H1 (cell line): Measurements from ENCODE around the gene PTPRT. TPM values are rescaled to one million over a fixed set of nuclear protein-coding genes. Genes with fewer than 3 reads are reported as not detected.
A peak's percentile ranks its signal among the peaks of the same experiment; 100 is the strongest.

Source experiments
- CTCF ChIA-PET: fragments of 300-600 bp; sonication (Branson Sonifier 250); formaldehyde crosslinking; loops from one replicate; lab custom pipeline; 2021; ENCODE audit not compliant: partially characterized antibody; lab: Charles Lee
- POLR2A ChIA-PET: fragments of 300-600 bp; sonication (Branson Sonifier 250); formaldehyde crosslinking; loops from one replicate; lab custom pipeline; 2021; ENCODE audit warnings: inconsistent platforms; ENCODE audit not compliant: partially characterized antibody; lab: Charles Lee
- DNase-seq, 2 experiments: peaks; one replicate each; pipeline versions ENCODE4 v3.0.0 to v3.0.0-alpha.2; 2010 to 2022; ENCODE audit warnings: low spot score in 2 of 2, low read depth in 1 of 2, mixed read lengths in 1 of 2
- FAIRE-seq: peaks from 2 replicates; lab custom pipeline; 2011; peaks lifted over from hg19 to GRCh38; lab: Jason Lieb, UNC
- H2AFZ ChIP-seq: 2 replicates; pipeline ENCODE4 v1.8.1; 2012; ENCODE audit warnings: low read length, inconsistent platforms
- H2AK5ac ChIP-seq: 2 replicates; pipeline ENCODE4 v1.6.1; 2013; ENCODE audit warnings: low read depth, low read length
- H2BK120ac ChIP-seq: replicated peaks from 2 replicates; pipeline ENCODE3; 2013; ENCODE audit warnings: low read depth, low read length, inconsistent platforms
- H2BK12ac ChIP-seq: 2 replicates; pipeline ENCODE4 v1.6.1; 2013; ENCODE audit warnings: low read depth, low read length
- H2BK15ac ChIP-seq: 2 replicates; pipeline ENCODE4 v1.6.1; 2013; ENCODE audit warnings: low read length
- H2BK20ac ChIP-seq: 2 replicates; pipeline ENCODE4 v1.6.1; 2013; ENCODE audit warnings: low read length
- H2BK5ac ChIP-seq: 2 replicates; pipeline ENCODE4 v1.6.1; 2013; ENCODE audit warnings: low read depth, low read length
- H3K14ac ChIP-seq: 2 replicates; pipeline ENCODE4 v1.6.1; 2013; ENCODE audit warnings: inconsistent platforms; ENCODE audit not compliant: insufficient read length
- H3K18ac ChIP-seq: 2 replicates; pipeline ENCODE4 v1.6.1; 2013; ENCODE audit warnings: low read length; ENCODE audit errors: extremely low read depth
- H3K23ac ChIP-seq: 2 replicates; pipeline ENCODE4 v1.6.1; 2013; ENCODE audit warnings: inconsistent platforms; ENCODE audit not compliant: insufficient read length
- H3K23me2 ChIP-seq: 2 replicates; pipeline ENCODE4 v1.6.1; 2013; ENCODE audit warnings: low read depth, low read length
- H3K27ac ChIP-seq: 2 replicates; pipeline ENCODE4 v1.6.1; 2011; ENCODE audit warnings: low read depth, low read length, inconsistent platforms
- H3K27me3 ChIP-seq, 4 experiments: replicated peaks in 1 of 4; 1 replicate in 1 of 4; 2 replicates in 3 of 4; pipeline versions ENCODE4 v1.6.1 to v1.8.1; 2011 to 2013; ENCODE audit warnings: low read length in 3 of 4, mild to moderate bottlenecking in 3 of 4, inconsistent platforms in 2 of 4, mixed read lengths in 2 of 4, moderate library complexity in 1 of 4; ENCODE audit not compliant: control insufficient read depth in 3 of 4, insufficient read depth in 3 of 4; ENCODE audit errors: extremely low read depth in 1 of 4
- H3K36me3 ChIP-seq, 4 experiments: 2 replicates each; pipeline versions ENCODE4 v1.6.1 to v1.8.1; 2011 to 2013; ENCODE audit warnings: mild to moderate bottlenecking in 4 of 4, low read length in 3 of 4, moderate library complexity in 2 of 4, control low read depth in 1 of 4, inconsistent platforms in 1 of 4; ENCODE audit not compliant: insufficient read depth in 4 of 4, control insufficient read depth in 2 of 4
- H3K4ac ChIP-seq: replicated peaks from 2 replicates; pipeline ENCODE3; 2013; ENCODE audit warnings: low read length, low read depth, mixed read lengths, inconsistent platforms; ENCODE audit not compliant: insufficient read length
- H3K4me1 ChIP-seq, 4 experiments: replicated peaks in 1 of 4; 1 replicate in 1 of 4; 2 replicates in 3 of 4; pipeline versions ENCODE4 v1.6.1 to v1.8.1; 2011 to 2013; ENCODE audit warnings: low read length in 3 of 4, inconsistent platforms in 2 of 4, mixed read lengths in 1 of 4; ENCODE audit not compliant: insufficient read depth in 4 of 4, control insufficient read depth in 3 of 4
- H3K4me2 ChIP-seq, 2 experiments: 2 replicates each; pipeline versions ENCODE4 v1.6.1 to v1.8.1; 2011 to 2013; ENCODE audit warnings: low read depth in 2 of 2, low read length in 2 of 2, control low read depth in 1 of 2, inconsistent platforms in 1 of 2, mild to moderate bottlenecking in 1 of 2; ENCODE audit not compliant: insufficient read depth in 1 of 2
- H3K4me3 ChIP-seq, 4 experiments: fragments of 200-600, 300-600 bp in 1 of 4; sonication (generic), shearing (Covaris generic), sonication (Bioruptor Twin) in 1 of 4; 2 replicates each; pipeline versions ENCODE4 v1.5.1 to v1.8.1; 2011 to 2016; ENCODE audit warnings: low read length in 4 of 4, low read depth in 3 of 4, control low read depth in 2 of 4, inconsistent platforms in 2 of 4, mild to moderate bottlenecking in 2 of 4, mixed read lengths in 1 of 4, moderate library complexity in 1 of 4; ENCODE audit not compliant: insufficient read depth in 2 of 4; ENCODE audit errors: extremely low read depth in 1 of 4
- H3K56ac ChIP-seq: replicated peaks from 2 replicates; pipeline ENCODE3; 2013; ENCODE audit warnings: low read depth, mild to moderate bottlenecking, mixed read lengths, low read length, inconsistent platforms; ENCODE audit not compliant: insufficient read length
- H3K79me1 ChIP-seq: 2 replicates; pipeline ENCODE4 v1.6.1; 2013; ENCODE audit warnings: low read depth, low read length, control low read depth
- H3K79me2 ChIP-seq, 2 experiments: 2 replicates each; pipeline versions ENCODE4 v1.6.1 to v1.8.1; 2012 to 2013; ENCODE audit warnings: low read length in 2 of 2, mild to moderate bottlenecking in 2 of 2, inconsistent platforms in 1 of 2; ENCODE audit not compliant: insufficient read depth in 2 of 2, control insufficient read depth in 1 of 2
- H3K9ac ChIP-seq, 4 experiments: replicated peaks in 1 of 4; 1 replicate in 1 of 4; 2 replicates in 3 of 4; pipeline versions ENCODE4 v1.6.1 to v1.8.1; 2011 to 2013; ENCODE audit warnings: low read depth in 3 of 4, low read length in 3 of 4, control low read depth in 2 of 4, mild to moderate bottlenecking in 2 of 4, moderate library complexity in 2 of 4, inconsistent platforms in 1 of 4; ENCODE audit errors: extremely low read depth in 1 of 4
- H3K9me3 ChIP-seq, 2 experiments: 2 replicates each; pipeline versions ENCODE4 v1.6.1 to v1.8.1; 2012 to 2013; ENCODE audit warnings: mild to moderate bottlenecking in 2 of 2, moderate library complexity in 2 of 2, control low read depth in 1 of 2, inconsistent platforms in 1 of 2, low read depth in 1 of 2, low read length in 1 of 2, mixed read lengths in 1 of 2; ENCODE audit not compliant: insufficient read depth in 2 of 2
- H4K20me1 ChIP-seq, 2 experiments: replicated peaks in 1 of 2; 2 replicates each; pipeline versions ENCODE3 to v1.8.1; 2011 to 2013; ENCODE audit warnings: inconsistent platforms in 2 of 2, low read length in 2 of 2, mild to moderate bottlenecking in 1 of 2; ENCODE audit not compliant: insufficient read depth in 2 of 2, control insufficient read depth in 1 of 2
- H4K5ac ChIP-seq: 2 replicates; pipeline ENCODE4 v1.6.1; 2013; ENCODE audit warnings: low read length, low read depth, mixed read lengths, inconsistent platforms; ENCODE audit not compliant: insufficient read length
- H4K8ac ChIP-seq: 2 replicates; pipeline ENCODE4 v1.8.0; 2013; ENCODE audit warnings: mild to moderate bottlenecking, moderate library complexity, low read length, inconsistent platforms; ENCODE audit not compliant: insufficient read depth; ENCODE audit errors: extremely low read depth
- H4K91ac ChIP-seq: replicated peaks from 2 replicates; pipeline ENCODE3; 2013; ENCODE audit warnings: low read length, mixed read lengths, inconsistent platforms; ENCODE audit not compliant: insufficient read length
- CBX5 ChIP-seq: fragments of 300-800, 300-1000 bp; sonication (generic); IDR thresholded peaks from 2 replicates; pipeline ENCODE4 v1.7.1; 2016; ENCODE audit warnings: antibody characterized with exemption, low read length, low read depth
- POLR2AphosphoS5 ChIP-seq: IDR thresholded peaks from 2 replicates; pipeline ENCODE4 v1.6.1; 2011; ENCODE audit warnings: low read depth, low read length
- TBP ChIP-seq: IDR thresholded peaks from 2 replicates; pipeline ENCODE4 v1.6.1; 2011; ENCODE audit warnings: low read depth, low read length, improper control_type of control experiment
- WGBS, 2 experiments: shearing (Covaris generic) in 1 of 2; methylation state at CpG; one replicate each; pipeline versions ENCODE4 v1.1.6 to v1.1.7; 2013 to 2015; ENCODE audit warnings: low lambda C conversion rate in 2 of 2, mixed read lengths in 2 of 2, inconsistent platforms in 1 of 2, low coverage in 1 of 2, missing lambda C conversion rate in 1 of 2; ENCODE audit not compliant: insufficient replicate concordance in 2 of 2, insufficient coverage in 1 of 2, insufficient read length in 1 of 2; ENCODE audit errors: extremely low coverage in 1 of 2, missing lambda C conversion rate in 1 of 2; 5-methylcytosine and 5-hydroxymethylcytosine counted together
- polyA plus RNA-seq, 7 experiments: library from polyadenylated mRNA; depleted of rRNA in 3 of 7; stranded (reverse) in 5 of 7; unstranded in 2 of 7; fragments of >200 nt in 5 of 7; fragments of 200-250 nt in 2 of 7; gene quantifications; 1 replicate in 5 of 7; 2 replicates in 1 of 7; 4 replicates in 1 of 7; pipeline versions ENCODE4 v1.2.1 to v1.2.3, GENCODE V29; 2011 to 2013; ENCODE audit warnings: missing spikeins in 2 of 7, mixed read lengths in 2 of 7
- total RNA-seq: library from RNA; stranded (reverse); fragmentation: NEBNext Ultra II Directional; extraction: Animal tissue kit (Norgen Biotek cat#: 25700); gene quantifications from 2 replicates; pipeline ENCODE4 v1.2.1, GENCODE V29; 2021

PTPRT gene
- total and polyA plus RNA-seq, 2 of the 8 experiments (the other 6 are each of a cell fraction or from before 2014, with no cell fraction given): 0.33 to 1.8 TPM

GRCh38 chr20:42113236-42113635, 1076.5 kb downstream of the PTPRT start:
- Histone ChIP-seq H2BK120ac (no peak overlapping the region), H2AK5ac (no peak overlapping the region), H4K8ac (no peak overlapping the region), H2BK20ac (no peak overlapping the region), H3K36me3 (no peaks in the 10 kb centered on the region), H4K91ac (no peak overlapping the region), H3K14ac (no peak overlapping the region), H3K4ac (no peak overlapping the region), H2AFZ (peak overlapping the region; percentile 26; the same call in 1 of the 2 replicates), H3K56ac (no peak overlapping the region), H2BK5ac (no peak overlapping the region), H3K4me1 (no peaks in the 10 kb centered on the region), H2BK15ac (no peak overlapping the region), H4K5ac (no peak overlapping the region), H4K20me1 (no peaks in the 10 kb centered on the region), H3K9me3 (no peaks in the 10 kb centered on the region), H3K79me2 (no peaks in the 10 kb centered on the region), H3K27me3 (no peaks in the 10 kb centered on the region), H3K9ac (no peak overlapping the region), H3K4me3 (no peak overlapping the region), H2BK12ac (no peak overlapping the region), H3K18ac (no peak overlapping the region), H3K23ac (no peak overlapping the region), H3K79me1 (no peaks in the 10 kb centered on the region), H3K4me2 (no peak overlapping the region), H3K23me2 (no peaks in the 10 kb centered on the region), H3K27ac (no peak overlapping the region)
- DNase-seq (no peak), FAIRE-seq (no peak)
- ChIA-PET CTCF (interaction anchor here (1.1 to 1.3 kb wide), 2 partner anchors 72 to 81 kb away, joined by 3 read pairs; no protein-coding TSS in a partner anchor), POLR2A (no interaction called here)
- 94% methylated on average over 8 of the region's 8 CpGs; no CpG with 5 or more reads in 1 of the 2 experiments for WGBS, 2 experiments
- TF ChIP-seq TBP (no peak), CBX5 (no peak), POLR2AphosphoS5 (no peak)
